ENCODE measurements around the gene EEF1A1.
"Not testable (repeated sequence)": the region's sequence is repeated elsewhere in the genome, so short reads cannot be mapped to it uniquely, and the experiment has no call there.

The EEF1A1 gene

GRCh38 chr6:73562558-73562957, 41.7 kb upstream of the EEF1A1 start:
- DNase-seq (ENCODE audit: low read depth): no peak
- no peak overlapping the region for H3K4me3 ChIP-seq (ENCODE audit: low read depth, low read length)
- TF ChIP-seq CTCF (IDR thresholded peaks at IDR 0.05; ENCODE audit: low read depth, low read length, missing control alignments): no peak
- in situ Hi-C loops (cut with HindIII; ENCODE audit: low sequenced_read_pairs): no loop called here

DNA sequence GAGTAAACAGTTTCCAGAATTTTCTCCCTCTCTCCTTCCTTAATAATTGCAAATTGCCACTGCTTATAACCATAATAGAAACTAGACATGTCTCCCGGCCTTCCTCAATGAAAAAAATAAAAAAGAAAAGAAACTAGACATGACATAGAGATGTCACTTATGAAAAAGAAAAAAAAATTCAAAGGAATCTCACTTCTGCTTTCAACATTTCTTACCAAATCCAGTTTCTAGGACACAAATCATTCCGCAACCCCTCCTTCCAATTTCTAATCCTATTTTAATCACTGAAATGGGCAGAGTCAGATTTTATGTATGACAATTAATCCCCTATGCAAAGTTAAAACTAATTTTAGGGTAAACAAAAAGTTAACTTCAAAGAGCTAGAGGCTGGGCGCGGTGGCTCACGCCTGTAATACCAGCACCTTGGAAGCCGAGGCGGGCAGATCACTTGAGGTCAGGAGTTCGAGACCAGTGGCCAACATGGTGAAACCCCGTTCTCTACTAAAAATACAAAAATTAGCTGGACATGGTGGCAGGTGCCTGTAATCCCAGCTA, 40.1 kb upstream of the EEF1A1 start:
- no peak overlapping the region for H3K4me3 ChIP-seq (ENCODE audit: low read depth, low read length)
- no peak for TF ChIP-seq CTCF (IDR thresholded peaks at IDR 0.05; ENCODE audit: low read depth, low read length, missing control alignments)
- no peak for DNase-seq (ENCODE audit: low read depth)
- in situ Hi-C loops (cut with HindIII; ENCODE audit: low sequenced_read_pairs): no loop called here

DNA sequence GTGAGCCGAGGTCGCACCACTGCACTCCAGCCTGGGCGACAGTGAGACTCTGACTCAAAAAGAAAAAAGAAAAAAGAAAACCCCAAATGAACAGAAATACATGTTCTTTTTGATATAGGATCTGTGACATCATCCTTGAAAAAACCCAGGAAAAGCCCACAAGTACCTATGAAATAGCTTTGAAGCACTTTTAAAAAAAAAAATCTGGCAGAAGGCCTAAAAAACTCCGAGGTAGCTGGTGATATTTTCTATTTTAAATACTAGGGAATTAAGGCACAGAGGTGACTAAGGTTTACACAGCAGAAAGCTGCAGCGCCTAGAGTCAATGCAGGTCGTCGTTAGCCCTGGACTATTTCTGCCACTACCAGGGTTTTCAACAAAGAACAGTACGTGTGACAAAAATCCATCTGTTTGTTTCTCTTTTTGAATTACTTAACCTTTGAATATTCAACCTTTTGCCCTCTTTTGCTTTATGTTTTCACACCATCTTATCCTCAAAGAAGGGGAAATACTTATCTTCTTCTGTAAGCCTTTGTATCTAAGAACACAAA, 39.4 kb upstream of the EEF1A1 start:
- TF ChIP-seq CTCF (IDR thresholded peaks at IDR 0.05; ENCODE audit: low read depth, low read length, missing control alignments): no peak
- in situ Hi-C loops (cut with HindIII; ENCODE audit: low sequenced_read_pairs): no loop called here

DNA sequence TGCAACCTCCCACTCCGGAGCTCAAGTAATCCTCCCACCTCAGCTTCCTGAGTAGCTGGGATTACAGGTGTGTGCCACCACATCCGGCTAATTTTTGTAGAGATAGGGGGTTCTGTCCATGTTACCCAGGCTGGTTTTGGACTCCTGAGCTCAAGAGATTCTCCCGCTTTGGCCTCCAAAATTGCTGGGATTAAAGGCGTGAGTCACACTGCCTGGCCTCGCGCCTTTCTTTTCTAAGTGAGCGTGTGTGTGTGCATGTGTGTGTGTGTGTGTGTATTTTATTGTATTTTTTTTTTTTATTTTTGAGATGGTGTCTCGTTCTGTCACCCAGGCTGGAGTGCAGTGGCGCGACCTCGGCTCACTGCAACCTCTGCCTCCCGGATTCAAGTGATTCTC, 38.6 kb upstream of the EEF1A1 start:
- in situ Hi-C loops (cut with HindIII; ENCODE audit: low sequenced_read_pairs); H3K4me3 ChIP-seq (ENCODE audit: low read depth, low read length); DNase-seq (ENCODE audit: low read depth): not testable (repeated sequence)

More for the DNA sequence above, 39.4 kb upstream of the EEF1A1 start:
- DNase-seq (ENCODE audit: low read depth): no peak
- H3K4me3 ChIP-seq (ENCODE audit: low read depth, low read length): no peak overlapping the region

- DNase-seq (ENCODE audit: low read depth): no peak
- no peak for TF ChIP-seq CTCF (IDR thresholded peaks at IDR 0.05; ENCODE audit: low read depth, low read length, missing control alignments)
- in situ Hi-C loops (cut with HindIII; ENCODE audit: low sequenced_read_pairs): no loop called here
- H3K4me3 ChIP-seq (ENCODE audit: low read depth, low read length): no peak overlapping the region
Observed at GRCh38 chr6:73558624-73559398, 38.0 kb upstream of the EEF1A1 start.

GRCh38 chr6:73556836-73557235, 36.0 kb upstream of the EEF1A1 start:
- no peak overlapping the region for H3K4me3 ChIP-seq (ENCODE audit: low read depth, low read length)
- TF ChIP-seq CTCF (IDR thresholded peaks at IDR 0.05; ENCODE audit: low read depth, low read length, missing control alignments): no peak
- DNase-seq (ENCODE audit: low read depth): no peak
- in situ Hi-C loops (cut with HindIII; ENCODE audit: low sequenced_read_pairs): no loop called here

DNA sequence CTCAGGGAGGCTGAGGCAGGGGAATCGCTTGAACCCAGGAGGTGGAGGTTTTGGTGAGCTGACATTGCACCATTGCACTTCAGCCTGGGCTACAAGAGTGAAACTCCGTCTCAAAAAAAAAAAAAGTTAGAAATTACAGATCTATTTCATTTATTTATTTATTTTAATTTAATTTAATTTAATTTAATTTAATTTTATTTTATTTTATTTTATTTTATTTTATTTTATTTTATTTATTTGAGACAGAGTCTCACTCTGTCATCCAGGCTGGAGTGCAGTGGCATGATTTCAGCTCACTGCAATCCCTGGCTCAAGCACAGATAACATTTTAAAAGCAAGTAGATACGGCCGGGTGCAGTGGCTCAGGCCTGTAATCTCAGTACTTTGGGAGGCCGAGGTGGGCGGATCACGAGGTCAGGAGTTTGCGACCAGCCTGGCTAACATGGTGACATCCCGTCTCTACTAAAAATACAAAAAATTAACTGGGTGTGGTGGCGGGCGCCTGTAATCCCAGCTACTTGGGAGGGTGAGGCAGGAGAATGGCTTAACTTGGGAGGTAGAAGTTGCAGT, 34.6 kb upstream of the EEF1A1 start:
- H3K4me3 ChIP-seq (ENCODE audit: low read depth, low read length); in situ Hi-C loops (cut with HindIII; ENCODE audit: low sequenced_read_pairs); DNase-seq (ENCODE audit: low read depth): not testable (repeated sequence)

GRCh38 chr6:73551115-73551514, 30.3 kb upstream of the EEF1A1 start:
- DNase-seq (ENCODE audit: low read depth); in situ Hi-C loops (cut with HindIII; ENCODE audit: low sequenced_read_pairs); H3K4me3 ChIP-seq (ENCODE audit: low read depth, low read length): not testable (repeated sequence)
